GM21447 (cell line): ENCODE results near the gene GPR35.
"Not testable (repeated sequence)": the region's sequence is repeated elsewhere in the genome, so short reads cannot be mapped to it uniquely, and the experiment has no call there.

Experiments
- ATAC-seq: cut with Tn5 transposase; IDR thresholded peaks from one replicate; pipeline ENCODE4 v1.9.1; 2021; ENCODE audit not compliant: unreplicated experiment

GPR35 gene

DNA sequence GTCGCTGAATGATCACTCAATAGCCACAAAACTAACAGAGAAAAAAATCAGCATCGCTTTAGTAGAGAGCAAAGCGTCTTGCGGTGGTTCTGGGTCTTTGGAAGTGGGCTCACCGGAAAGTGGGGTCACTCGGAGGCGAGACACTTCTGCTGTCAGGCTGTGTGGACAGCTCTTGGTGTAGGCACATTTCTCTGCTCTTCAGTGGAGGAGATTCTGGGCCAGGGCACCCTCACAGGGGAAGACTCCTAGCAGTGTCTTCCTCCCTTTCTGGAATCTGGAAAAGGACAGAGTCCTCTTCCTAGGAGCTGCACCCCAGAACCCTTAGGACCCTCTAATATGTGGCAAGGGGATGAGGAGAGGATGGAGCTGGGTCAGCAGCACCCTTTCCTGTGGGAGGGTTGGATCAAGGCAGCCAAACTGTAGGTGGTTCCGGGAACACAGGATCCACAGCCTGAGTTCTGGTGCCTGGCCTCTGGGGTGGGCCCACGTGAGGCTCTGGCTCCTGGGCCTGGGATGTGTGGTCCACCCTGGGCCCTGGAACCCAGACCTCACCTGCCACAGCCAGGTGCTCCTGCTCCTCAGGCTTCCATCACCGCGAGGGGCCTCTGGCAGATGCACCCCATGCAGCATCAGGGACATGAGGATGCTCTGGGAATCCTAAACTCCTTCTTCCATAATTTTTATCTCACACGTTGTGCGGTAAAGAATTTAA lies 25.1 kb downstream of the GPR35 start:
- ATAC-seq, result no peak

DNA sequence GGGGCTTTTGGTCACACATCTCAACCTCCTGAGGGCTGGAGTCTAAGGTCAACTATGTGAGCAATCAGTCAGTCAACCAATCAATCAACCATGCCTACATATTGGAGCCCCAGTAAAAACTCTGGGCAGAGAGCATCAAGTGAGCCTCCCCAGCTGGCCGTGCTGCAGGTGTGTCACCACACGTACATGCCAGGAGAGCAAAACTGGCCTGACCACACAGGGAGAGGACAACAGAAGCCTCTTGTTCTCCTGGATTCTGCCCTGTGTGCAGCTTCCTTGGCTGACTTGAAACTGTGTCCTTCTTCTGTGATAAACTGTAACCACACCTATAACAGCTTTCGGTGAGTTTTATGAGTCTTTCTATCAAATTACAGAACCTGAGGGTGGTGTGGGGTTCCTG lies 25.9 kb downstream of the GPR35 start:
- ATAC-seq, result no peak

DNA sequence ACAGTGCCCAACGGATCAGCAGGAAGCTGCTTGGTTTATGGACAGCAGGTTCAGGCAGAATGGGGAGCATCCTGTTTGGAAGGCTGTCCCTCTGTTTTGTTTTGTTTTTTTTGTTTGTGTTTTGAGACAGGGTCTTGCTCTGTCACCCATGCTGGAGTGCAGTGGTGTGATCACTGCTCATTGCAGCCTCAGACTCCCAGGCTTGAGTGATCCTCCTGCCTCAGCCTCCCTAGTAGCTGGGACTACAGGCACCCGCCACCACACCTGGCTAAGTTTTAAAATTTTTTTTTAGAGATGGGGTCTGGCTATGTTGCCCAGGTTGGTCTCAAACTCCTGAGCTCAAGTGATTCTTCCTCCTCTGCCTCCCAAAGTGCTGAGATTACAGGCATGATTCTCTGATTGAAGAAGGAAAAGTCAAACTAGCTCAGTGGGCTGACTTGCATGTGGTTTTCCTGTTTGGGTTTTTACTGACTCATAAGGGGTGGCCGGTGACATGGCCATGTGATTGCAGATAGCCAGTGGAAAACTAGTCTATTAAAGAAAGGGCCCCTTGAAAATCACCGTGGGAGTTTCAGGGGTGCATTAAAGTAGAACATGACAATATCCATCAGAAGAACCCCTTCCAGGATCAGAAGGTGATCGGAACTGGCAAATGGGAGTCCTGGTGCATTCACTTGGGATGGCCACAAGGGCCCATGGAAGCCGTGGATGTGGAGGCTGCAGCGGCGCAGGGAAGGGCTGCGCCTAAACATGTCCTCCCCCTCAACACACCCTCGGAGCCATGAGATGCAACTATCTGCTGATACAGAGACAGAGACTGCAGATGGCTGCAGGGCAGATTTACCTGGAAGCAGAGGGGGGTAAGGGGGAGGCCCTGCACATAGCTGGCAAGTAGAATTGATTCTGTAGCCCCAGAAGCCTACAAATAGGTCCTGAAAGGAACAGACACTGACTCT lies 30.9 kb downstream of the GPR35 start:
- peak; percentile 72 for ATAC-seq

DNA sequence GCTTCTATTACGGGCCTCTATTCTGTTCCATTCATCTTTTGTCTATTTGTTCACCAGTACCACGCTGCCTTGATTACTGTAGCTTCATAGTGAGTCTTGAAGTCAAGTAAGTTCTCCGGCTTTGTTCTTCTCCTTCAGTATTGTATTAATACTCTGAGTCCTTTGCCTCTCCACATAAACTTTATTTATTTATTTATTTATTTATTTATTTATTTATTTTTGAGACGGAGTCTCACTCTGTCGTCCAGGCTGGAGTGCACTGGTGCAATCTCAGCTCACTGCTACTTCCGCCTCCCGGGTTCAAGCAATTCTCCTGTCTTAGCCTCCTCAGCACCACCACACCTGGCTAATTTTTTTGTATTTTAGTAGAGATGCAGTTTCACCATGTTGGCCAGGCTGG lies 34.6 kb downstream of the GPR35 start:
- ATAC-seq, result not testable (repeated sequence)

DNA sequence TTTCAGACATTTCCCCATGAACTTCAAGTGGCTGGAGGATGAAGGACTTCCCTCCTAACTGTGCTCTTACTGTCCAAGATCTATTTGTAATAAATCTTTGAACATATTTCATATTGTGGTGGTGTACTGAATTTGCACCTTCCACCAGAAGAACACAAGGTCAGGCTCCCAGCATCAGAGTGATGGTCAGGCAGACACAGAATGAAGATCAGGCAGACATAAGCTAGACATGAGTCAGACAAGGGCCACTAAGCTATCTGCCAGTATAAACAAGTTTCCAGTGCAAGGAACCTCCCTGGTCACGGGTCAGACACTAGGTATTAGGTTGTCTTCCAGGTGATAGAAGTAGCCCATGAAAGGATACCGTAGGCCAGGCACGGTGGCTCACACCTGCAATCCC lies 37.4 kb downstream of the GPR35 start:
- ATAC-seq, result no peak

DNA sequence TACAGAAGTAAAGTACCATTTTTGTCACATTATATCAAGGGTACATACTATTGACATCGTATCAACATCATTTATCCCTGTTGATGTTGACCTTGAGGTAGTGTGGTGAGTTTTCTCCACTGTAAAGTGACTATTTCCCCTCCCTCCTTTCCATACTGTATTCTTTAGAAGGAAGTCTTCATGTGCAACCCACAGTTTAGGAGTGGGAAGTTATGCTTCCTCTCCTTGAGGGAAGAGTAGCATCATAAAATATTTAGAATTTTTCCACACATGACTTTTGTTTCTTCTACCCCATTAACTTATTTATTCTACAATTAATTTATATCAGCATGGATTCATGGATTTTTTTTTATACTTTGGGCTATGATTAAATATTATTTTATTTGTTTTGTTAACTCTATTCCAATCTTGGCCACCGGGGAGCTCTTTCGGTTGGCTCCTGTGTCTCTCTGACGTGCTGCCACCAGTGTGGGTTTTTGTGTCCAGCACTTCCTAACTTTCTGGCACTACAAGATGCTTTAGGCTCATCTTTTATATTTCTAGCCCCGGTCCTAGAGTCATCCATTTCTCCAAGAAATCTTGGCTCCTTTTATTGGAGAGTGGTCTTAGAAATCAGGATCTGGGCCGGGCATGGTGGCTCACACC lies 38.4 kb downstream of the GPR35 start:
- no peak for ATAC-seq

DNA sequence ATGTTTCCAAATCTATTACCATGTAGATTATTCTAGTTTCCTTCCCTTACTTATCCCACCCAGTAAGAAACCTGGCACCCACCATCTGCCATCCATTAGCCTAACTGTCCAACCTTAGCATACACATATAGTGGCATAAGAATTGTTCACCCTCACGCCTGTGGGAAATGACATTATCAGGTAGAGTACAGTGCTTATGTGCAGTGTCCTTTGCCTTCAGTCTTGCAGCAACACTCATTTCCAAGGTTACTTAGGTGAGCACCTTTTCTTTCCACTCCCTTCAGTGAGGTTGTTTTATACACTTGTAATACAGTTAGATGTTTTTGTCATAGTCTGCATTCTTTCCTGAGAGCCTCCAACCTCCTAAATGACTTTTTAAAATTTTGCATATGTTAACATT lies 39.3 kb downstream of the GPR35 start:
- no peak for ATAC-seq

DNA sequence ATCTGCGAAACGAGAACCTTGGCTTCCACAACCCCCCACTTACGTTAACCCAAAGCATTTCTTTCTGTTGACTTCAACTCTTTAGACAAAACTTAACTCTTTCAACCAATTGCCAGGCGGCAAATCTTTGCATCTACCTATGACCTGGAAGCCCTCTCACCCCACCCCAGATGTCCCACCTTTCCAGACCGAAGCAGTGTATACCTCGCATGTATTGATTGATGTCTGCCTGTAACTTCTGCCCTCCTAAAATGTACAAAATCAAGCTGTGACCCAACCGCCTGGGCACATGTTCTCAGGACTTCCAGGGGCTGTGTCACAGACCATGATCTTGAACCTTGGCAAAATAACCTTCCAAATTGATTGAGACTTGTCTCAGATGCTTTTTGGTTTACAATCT lies 45.1 kb downstream of the GPR35 start:
- no peak for ATAC-seq

DNA sequence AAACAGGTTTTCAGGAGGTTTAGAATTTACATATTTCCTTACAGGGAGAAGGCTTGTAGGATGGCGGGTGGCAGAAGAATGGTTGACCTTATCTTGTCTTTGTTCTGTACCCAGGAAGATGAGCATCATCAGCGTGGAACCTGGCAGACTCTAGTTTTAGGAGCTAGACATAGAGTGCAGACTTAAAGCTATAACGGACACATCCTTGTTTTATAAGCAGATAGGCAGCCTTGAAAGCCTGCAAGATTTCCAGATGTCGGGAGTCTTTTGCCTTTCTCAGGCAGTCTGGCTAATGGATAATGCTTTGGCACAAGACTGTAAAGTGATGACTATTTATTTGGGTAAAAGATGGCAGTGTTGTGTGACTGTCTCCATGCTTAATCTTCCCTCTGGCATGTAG lies 45.7 kb downstream of the GPR35 start:
- ATAC-seq, result no peak

DNA sequence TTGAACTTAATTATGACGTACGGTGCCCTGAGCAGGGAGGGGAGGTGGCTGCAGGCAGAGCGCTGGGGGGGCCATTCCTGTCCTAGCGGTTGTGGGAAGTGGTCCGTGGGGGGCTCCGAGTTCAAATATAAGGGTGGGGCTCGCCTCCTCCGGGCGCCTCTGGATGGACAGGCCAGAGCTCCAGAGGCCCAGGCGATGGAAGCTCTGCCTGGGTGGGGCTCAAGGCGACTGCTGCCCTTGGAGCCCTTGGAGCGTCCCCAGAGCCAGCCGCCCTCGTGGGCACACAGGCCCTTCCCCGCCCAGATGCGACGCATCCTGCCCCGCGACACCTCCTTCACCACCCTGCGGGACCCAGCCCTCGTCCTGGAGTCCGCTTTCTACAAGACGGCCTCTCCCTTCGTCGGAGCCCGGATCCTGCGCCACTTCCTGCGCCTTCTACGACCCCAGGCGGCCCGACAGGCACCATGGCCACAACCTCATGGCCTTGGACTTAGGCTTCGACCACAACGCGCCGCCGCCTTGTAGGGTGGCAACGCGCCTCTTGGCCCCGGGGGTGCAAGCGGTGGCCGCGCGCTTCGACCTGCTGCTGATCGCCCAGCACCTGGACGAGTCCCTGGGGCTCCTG lies 46.9 kb downstream of the GPR35 start:
- no peak for ATAC-seq

DNA sequence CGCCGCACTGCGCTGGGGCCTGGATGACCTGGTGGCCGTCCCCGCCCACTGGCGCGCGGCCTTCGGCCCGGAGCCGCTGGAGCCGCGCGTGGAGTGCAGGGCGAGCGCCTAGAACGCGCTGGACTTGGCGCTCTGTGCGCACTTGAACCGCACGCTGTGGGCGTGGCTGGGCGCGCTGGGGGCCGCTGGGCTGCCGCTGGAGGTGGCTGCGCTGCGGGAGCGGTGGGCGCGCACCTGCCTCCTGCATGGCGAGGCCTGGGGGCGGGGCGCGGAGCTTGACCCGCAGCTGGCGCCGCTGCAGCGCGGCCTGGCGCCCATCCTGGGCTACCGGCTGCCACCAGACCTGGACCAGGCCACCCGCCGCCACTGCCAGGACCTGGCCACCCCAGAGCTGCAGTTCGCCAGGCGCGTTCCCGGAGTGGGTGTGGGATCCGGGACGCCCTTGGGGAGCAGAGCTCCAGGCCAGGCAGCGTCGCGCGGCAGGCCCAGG lies 47.5 kb downstream of the GPR35 start:
- no peak for ATAC-seq

DNA sequence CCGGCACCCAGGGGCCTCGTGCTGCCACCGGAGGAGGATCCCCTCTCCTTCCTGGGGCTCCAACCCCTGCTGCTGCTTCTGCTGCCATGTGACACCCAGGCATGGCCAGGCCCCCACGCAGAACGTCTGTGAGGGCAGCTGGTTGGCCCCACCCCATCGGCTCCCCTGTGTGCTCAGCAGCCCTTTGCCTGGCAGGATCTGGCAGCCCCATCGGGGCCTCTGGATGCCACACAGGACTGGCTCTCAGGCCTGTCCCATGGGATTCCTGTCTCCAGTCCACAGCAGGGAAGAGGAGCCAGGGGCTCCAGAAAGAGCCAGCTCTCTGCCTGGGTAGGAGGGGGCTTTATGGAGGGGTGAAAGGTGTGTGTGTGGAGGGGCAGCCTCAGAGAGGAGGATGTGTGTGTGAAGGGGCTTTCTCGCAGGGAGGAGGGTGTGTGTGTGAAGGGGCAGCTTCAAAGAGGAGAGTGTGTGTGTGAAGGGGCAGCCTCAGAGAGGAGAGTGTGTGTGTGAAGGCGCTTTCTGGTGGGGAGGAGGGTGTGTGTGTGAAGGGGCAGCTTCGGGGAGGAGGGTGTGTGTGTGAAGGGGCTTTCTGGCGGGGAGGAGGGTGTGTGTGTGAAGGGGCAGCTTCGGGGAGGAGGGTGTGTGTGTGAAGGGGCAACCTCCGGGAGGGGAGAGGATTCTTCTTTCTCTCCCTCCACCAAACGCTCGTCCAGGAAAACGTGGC lies 49.3 kb downstream of the GPR35 start:
- not testable (repeated sequence) for ATAC-seq

DNA sequence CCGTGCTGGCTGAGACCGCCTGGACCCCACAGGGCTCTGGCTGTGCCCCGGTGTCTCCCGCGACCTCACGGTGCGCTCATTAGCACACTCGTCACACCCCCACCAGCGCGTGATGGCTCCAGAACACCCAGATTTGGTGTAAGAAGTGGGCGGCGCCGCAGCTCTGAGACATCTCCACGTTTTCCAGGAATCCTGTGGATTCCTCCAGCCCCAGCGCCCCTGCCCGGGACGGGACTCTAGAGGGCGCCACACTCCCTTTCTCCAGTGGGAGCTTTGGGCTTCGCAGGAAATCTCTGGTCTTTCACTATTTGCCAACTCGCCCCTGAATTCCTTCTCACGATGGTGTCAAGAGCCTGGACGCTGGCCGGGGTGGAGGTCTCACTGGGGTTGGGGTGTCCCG lies 50.1 kb downstream of the GPR35 start:
- not testable (repeated sequence) for ATAC-seq

DNA sequence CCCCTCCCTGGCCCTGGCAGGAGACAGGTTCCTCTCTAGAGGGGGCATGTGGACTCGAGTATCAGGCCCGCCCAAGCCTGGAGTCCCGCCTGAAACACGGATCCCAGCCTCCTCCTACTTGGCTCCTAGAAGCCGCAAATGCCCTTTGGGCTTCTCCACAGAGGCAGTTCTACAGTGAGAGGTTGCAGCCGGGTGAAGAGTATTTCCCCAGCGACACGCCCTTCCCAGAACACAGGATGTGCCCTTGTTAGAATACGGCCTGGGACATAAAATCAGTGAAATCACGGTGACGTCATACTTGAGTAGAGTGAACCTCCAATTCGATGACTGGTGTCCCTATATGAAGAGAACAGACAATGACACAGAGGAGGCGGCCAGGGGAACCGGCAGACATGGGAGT lies 52.8 kb downstream of the GPR35 start:
- not testable (repeated sequence) for ATAC-seq

DNA sequence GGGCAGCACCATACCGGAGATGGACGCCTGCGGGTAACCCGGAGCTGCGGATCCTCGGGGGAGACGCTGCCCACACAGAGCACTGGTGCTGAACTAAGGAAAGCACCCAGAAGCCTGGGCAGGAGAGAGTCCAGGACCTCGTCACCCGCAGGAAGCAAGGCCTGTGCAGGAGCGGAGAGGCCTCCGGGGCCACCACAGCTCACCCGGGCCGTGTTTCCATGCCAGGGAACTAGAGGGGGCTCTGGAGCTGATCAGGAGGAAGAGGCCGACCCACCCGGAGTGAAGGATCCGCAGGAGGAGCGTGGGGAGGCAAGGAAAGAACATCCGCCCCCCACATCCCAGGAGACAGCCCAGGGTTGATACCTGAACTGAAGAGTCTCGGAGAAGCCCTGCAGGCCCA lies 53.6 kb downstream of the GPR35 start:
- ATAC-seq, result not testable (repeated sequence)

DNA sequence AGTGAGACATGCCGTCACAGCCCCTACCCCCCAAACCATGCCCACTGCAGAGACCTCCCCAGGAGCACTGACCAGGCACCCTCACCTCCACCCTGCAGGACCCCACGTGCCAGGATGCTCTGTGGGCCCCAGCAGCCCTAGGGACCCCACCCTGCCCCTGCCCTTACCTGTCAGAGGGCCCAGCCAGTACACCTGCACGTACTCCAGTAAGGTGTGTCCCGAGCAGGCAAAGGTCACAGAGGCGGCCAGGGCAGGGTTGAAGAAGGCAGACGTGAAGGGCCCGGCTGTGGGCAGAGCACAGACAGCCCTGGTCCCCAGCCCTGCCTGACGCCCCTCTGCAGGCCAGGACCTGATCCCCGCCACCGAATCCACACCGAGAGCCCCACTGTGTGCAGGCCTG lies 54.9 kb downstream of the GPR35 start:
- not testable (repeated sequence) for ATAC-seq
